C1 segment of cervical spinal cord (tissue), 14 donors: Measurements from ENCODE around the gene ICA1L.
"Not testable (repeated sequence)": the region's sequence is repeated elsewhere in the genome, so short reads cannot be mapped to it uniquely, and the experiment has no call there.

Source experiments
- DNase-seq, 14 donors: peaks; one replicate each; lab custom pipeline; 2025; lab: John Stamatoyannopoulos, UW

ICA1L gene

GRCh38 chr2:202871300-202872141 is at the start of gene ICA1L:
Gene ICA1L, minus strand, starts transcription at chr2:202871766. Its CDS starts 42,757 bp downstream, at chr2:202829009.
- peak in 12 of 14 donors; percentile 39 to 86 (median 64) for DNase-seq

DNA sequence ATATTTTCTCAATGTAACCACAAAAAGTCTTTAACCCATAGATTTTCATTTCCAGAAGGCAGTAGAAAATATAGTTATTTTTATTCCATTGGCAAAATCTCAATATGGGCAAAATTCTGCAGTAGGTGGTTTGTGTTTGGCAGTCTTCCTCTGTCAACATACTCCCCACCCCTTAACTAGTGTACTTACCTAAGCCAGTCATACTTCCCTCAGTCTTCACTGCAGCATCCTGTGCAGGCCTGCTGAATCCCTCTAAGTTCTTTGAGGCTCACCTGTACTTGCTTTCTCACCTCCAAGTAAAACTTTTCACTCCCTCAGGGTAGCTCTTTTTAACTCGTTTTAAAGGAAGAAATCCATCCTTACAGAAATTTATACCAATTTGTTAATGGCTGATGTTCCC is 47.3 kb upstream of the ICA1L start:
- no peak for DNase-seq

GRCh38 chr2:202912342-202913201 is 41.0 kb upstream of the ICA1L start:
- DNase-seq: peak in 1 of 14 donors; percentile 9

- peak; percentile 20 to 97 (median 90) for DNase-seq
Observed at GRCh38 chr2:202911512-202912341, 40.2 kb upstream of the ICA1L start, which contains the start of the genes CARF and WDR12. Gene CARF, plus strand, starts transcription at chr2:202912275. Its CDS starts 29,628 bp downstream, at chr2:202941903. Gene WDR12, minus strand, starts transcription at chr2:202911673. Its CDS starts 197 bp downstream, at chr2:202911476.

GRCh38 chr2:202911203-202911511 is 39.6 kb upstream of the ICA1L start:
- no peak for DNase-seq

GRCh38 chr2:202910698-202911097 is 39.1 kb upstream of the ICA1L start:
- DNase-seq: no peak

DNA sequence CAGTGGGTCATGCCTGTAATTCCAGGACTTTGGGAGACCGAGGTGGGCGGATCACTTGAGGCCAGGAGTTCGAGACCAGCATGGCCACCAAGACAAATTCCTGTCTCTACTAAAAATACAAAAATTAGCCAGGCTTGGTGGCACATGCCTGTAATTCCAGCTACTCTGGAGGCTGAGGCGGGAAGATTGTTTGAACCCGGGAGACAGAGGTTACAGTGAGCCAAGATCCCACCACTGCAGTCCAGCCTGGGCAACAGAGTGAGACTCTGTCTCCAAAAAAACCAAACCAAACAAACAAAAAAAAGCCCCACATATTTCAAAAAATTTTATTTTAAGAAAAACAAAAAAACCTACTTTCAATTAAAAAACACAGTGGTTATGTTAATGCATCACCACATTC is 38.7 kb upstream of the ICA1L start:
- DNase-seq: not testable (repeated sequence)

- DNase-seq: no peak
Observed at GRCh38 chr2:202909394-202910192, 38.0 kb upstream of the ICA1L start.

- no peak for DNase-seq
Observed at GRCh38 chr2:202908186-202908585, 36.6 kb upstream of the ICA1L start.

GRCh38 chr2:202905507-202905906 is 33.9 kb upstream of the ICA1L start:
- not testable (repeated sequence) for DNase-seq

GRCh38 chr2:202885190-202885589 is 13.6 kb upstream of the ICA1L start:
- no peak for DNase-seq

- DNase-seq: no peak
Observed at GRCh38 chr2:202883987-202884675, 12.6 kb upstream of the ICA1L start.

- DNase-seq: no peak
Observed at GRCh38 chr2:202881570-202881969, 10.0 kb upstream of the ICA1L start.

- peak in 1 of 14 donors; percentile 0 for DNase-seq
Observed at GRCh38 chr2:202877699-202878098, 6.1 kb upstream of the ICA1L start.

GRCh38 chr2:202870431-202871299 is 901 bp downstream of the ICA1L start:
- DNase-seq: peak in 12 of 14 donors; percentile 24 to 89 (median 38)

DNA sequence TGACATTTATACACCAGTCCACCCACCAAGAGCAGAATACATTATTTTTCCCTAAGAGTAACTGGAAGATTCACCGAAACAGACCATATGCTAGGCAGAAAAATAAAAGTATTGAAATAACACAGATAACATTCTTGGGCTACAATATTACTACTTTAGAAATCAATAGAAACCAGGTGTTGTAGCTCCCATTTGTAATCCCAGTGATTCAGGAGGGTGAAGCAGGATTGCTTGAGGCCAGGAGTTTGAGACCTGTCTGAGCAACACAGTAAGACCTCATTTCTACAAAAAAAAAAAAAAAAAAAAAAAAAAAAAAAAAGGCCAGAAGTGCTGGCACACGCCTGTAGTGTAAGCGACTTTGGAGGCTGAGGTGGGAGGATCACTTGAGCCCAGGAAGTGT is 9.6 kb downstream of the ICA1L start:
- DNase-seq: no peak

DNA sequence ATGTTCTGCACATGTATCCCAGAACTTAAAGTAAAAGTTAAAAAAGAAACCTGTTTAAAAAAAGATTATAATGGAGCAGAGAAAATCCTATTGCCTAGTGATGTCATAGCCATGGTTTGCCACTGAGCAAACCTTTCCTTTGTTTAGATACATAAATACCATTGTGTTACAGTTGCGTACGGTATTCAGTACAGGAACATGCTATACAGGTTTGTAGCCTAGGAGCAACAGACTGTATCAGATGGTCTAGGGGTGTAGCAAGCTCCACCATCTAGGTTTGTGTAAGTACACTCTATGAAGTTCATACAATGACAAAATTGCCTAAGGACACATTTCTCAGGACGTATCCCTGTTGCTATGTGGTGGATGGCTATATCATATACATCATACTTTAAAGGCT is 13.0 kb downstream of the ICA1L start:
- no peak for DNase-seq

DNA sequence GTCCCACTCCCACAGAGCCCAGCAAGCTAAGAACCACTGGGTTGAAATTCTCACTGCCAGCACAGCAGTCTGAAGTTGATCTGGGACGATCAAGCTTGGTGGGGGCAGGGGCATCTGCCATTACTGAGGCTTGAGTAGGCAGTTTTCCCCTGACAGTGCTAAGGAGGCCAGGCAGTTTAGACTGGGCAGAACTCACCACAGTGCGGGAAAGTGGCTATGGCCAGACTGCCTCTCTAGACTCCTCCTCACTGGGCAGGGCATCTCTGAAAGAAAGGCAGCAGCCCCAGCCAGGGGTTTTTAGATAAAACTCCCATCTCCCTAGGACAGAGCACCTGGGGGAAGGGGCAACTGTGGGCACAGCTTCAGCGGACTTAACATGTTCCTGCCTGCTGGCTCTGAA is 22.2 kb downstream of the ICA1L start:
- not testable (repeated sequence) for DNase-seq

DNA sequence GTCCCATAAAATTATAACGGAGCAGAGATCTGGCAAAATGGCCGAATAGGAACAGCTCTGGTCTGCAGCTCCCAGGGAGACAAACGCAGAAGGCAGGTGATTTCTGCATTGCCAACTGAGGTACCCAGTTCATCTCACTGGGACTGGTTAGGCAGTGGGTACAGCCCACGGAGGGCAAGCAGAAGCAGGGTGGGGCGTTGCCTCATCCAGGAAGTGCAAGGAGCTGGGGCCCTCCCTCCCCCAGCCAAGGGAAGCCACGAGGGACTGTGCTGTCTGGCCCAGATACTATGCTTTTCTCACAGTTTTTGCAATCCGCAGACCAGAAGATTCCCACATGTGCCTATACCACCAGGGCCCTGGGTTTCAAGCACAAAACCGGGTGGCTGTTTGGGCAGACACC is 22.8 kb downstream of the ICA1L start:
- no peak for DNase-seq
